SK-N-SH treated with all-trans-retinoic acid at 6 μM for 48 hours (cell line): ENCODE measurements around the gene SYT3.

Experiments
- ARNTL ChIP-seq: fragments of 450-650 bp; formaldehyde crosslinking; IDR thresholded peaks from 2 replicates; pipeline ENCODE4 v1.5.0; 2020; ENCODE audit warnings: low read depth, mild to moderate bottlenecking, moderate library complexity, borderline replicate concordance
- BACH2 ChIP-seq: fragments of 250-450 bp; sonication (Bioruptor Pico); IDR thresholded peaks from 2 replicates; pipeline ENCODE4 v1.9.0; 2021; ENCODE audit warnings: mild to moderate bottlenecking, borderline replicate concordance
- ISL1 ChIP-seq: fragments of 250-450 bp; sonication (Bioruptor Pico); IDR thresholded peaks from 2 replicates; pipeline ENCODE4 v2.1.2; 2022; ENCODE audit warnings: mild to moderate bottlenecking, moderate library complexity
- PPARA ChIP-seq: fragments of 250-450 bp; sonication (Bioruptor Pico); IDR thresholded peaks from 2 replicates; pipeline ENCODE4 v1.5.0; 2020; ENCODE audit warnings: mild to moderate bottlenecking, borderline replicate concordance
- RARB ChIP-seq: fragments of 250-450 bp; sonication (Bioruptor Pico); IDR thresholded peaks from 2 replicates; pipeline ENCODE4 v1.8.0; 2021; ENCODE audit warnings: mild to moderate bottlenecking, moderate library complexity
- TOX ChIP-seq: fragments of 250-450 bp; sonication (Bioruptor Pico); IDR thresholded peaks from 2 replicates; pipeline ENCODE4 v1.8.0; 2021; ENCODE audit warnings: mild to moderate bottlenecking, moderate library complexity, borderline replicate concordance
- ZFP3 ChIP-seq: fragments of 250-450 bp; sonication (Bioruptor Pico); IDR thresholded peaks from 2 replicates; pipeline ENCODE4 v1.5.0; 2020; ENCODE audit warnings: mild to moderate bottlenecking, moderate library complexity
- TF ChIP-seq, protein P1 (sequence below): fragments of 250-450 bp; sonication (Bioruptor Pico); IDR thresholded peaks from 2 replicates; pipeline ENCODE4 v1.8.0; 2020; ENCODE audit warnings: mild to moderate bottlenecking, moderate library complexity, borderline replicate concordance

DNA sequence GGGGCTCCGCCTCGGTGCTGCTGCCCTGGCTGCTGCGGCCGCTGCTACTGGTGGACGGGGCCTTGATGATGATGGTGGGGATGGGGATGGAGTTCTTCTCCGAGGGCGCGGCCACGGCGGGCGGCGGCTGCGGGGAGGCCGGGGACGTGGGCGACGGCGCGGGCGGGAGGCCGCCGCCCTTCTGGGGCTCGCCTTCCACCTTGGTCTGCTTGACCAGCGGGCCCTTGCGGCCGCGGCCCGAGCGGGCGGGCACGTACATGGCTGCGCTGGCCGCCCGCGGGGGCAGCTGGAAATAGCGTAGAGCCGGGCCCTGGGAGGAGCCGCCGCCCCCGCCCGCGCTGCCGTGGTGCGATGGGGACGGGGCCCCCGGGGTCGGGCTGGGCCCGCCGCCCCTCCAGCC is 28.7 kb upstream of the SYT3 start:
- TF ChIP-seq ARNTL (CRISPR knock-in tag) (no peak), BACH2 (no peak), RARB (no peak), PPARA (no peak), ZFP3 (CRISPR knock-in tag) (no peak), TOX (CRISPR knock-in tag) (no peak), ISL1 (CRISPR knock-in tag) (no peak)
- TF ChIP-seq, protein P1, sequence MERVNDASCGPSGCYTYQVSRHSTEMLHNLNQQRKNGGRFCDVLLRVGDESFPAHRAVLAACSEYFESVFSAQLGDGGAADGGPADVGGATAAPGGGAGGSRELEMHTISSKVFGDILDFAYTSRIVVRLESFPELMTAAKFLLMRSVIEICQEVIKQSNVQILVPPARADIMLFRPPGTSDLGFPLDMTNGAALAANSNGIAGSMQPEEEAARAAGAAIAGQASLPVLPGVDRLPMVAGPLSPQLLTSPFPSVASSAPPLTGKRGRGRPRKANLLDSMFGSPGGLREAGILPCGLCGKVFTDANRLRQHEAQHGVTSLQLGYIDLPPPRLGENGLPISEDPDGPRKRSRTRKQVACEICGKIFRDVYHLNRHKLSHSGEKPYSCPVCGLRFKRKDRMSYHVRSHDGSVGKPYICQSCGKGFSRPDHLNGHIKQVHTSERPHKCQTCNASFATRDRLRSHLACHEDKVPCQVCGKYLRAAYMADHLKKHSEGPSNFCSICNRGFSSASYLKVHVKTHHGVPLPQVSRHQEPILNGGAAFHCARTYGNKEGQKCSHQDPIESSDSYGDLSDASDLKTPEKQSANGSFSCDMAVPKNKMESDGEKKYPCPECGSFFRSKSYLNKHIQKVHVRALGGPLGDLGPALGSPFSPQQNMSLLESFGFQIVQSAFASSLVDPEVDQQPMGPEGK, result no peak
